ENCODE measurements around the gene ZBED1. TPM values are rescaled to one million over a fixed set of nuclear protein-coding genes. Genes with fewer than 3 reads are reported as not detected.

ZBED1 gene
- 9.0 to 15.0 TPM (median 13.8 TPM) in 3 replicates for polyA plus RNA-seq
- 11.4 TPM for polyA plus RNA-seq (2011; ENCODE audit: low read depth)
- 7.1 and 13.9 TPM in 2 replicates for polyA plus RNA-seq (2011; cell fraction: cytosol; rRNA removed)
- polyA plus RNA-seq (2011; cell fraction: nucleus; rRNA removed), result 10.7 and 13.7 TPM in 2 replicates
- 10.7 and 13.6 TPM in 2 replicates for polyA plus RNA-seq (2012; ENCODE audit: low replicate concordance)
- 10.3 to 16.3 TPM (median 12.5 TPM) in 3 replicates for polyA minus RNA-seq
- polyA minus RNA-seq (2011; cell fraction: cytosol; rRNA and poly(A)+ RNA removed), result 24.4 TPM
- polyA minus RNA-seq (2011; cell fraction: nucleus; rRNA and poly(A)+ RNA removed), result 12.7 and 18.6 TPM in 2 replicates

- no peak for FAIRE-seq
- peak within 1 kb of the TSS; percentile 68 for H3K27ac ChIP-seq (ENCODE audit: control insufficient read depth, insufficient read depth, low read length)
- no peak for TF ChIP-seq CTCF (optimal IDR thresholded peaks at IDR 0.05 in 1 of 3, IDR thresholded peaks at IDR 0.05 in 1 of 3, conservative IDR thresholded peaks at IDR 0.05 in 1 of 3; ENCODE audit: extremely low read depth in 1 of 3, insufficient read depth in 2 of 3, low read length in 3 of 3)
- TF ChIP-seq EZH2 (IDR thresholded peaks at IDR 0.05; ENCODE audit: low read length), result no peak
- H3K4me2 ChIP-seq (ENCODE audit: control insufficient read depth, extremely low read depth, insufficient read depth, low read depth, low read length), result peak within 1 kb of the TSS; percentile 74
- H3K9ac ChIP-seq (ENCODE audit: control insufficient read depth, extremely low read depth, insufficient read depth, low read length), result peak within 1 kb of the TSS; percentile 81
- H3K4me1 ChIP-seq (ENCODE audit: control insufficient read depth, extremely low read depth, insufficient read depth, low read length), result peaks cover 25% of the 10 kb centered on the region
- peak within 1 kb of the TSS; percentile 71 to 85 (median 71) for H3K4me3 ChIP-seq (ENCODE audit: control insufficient read depth in 2 of 3, extremely low read depth in 1 of 3, insufficient read depth in 2 of 3, low read depth in 1 of 3, low read length in 3 of 3)
- dilution Hi-C loops (cut with MboI; ENCODE audit: extremely low pct_ligation_motif_present, low sequenced_read_pairs), result no loop called here
- H4K20me1 ChIP-seq (ENCODE audit: control insufficient read depth, extremely low read depth, insufficient read depth, low read length), result no peaks in the 10 kb centered on the region
- H3K36me3 ChIP-seq (ENCODE audit: control insufficient read depth in 2 of 2, extremely low read depth in 1 of 2, insufficient read depth in 2 of 2, low read length in 2 of 2), result no peaks in the 10 kb centered on the region
- H3K27me3 ChIP-seq (ENCODE audit: control insufficient read depth, extremely low read depth, insufficient read depth, low read length), result no peaks in the 10 kb centered on the region
- H3K79me2 ChIP-seq (ENCODE audit: control insufficient read depth, insufficient read depth, low read length), result peaks cover 36% of the 10 kb centered on the region
- no peak for DNase-seq (ENCODE audit: low read depth, low spot score)
- no peaks in the 10 kb centered on the region for H3K9me1 ChIP-seq (ENCODE audit: control insufficient read depth, extremely low read depth, insufficient read depth, low read length)
- H2AFZ ChIP-seq (ENCODE audit: control insufficient read depth, low read length), result peak within 1 kb of the TSS; percentile 30
- no peaks in the 10 kb centered on the region for H3K9me3 ChIP-seq (ENCODE audit: control insufficient read depth, low read depth, low read length)
These were observed at the start of gene ZBED1, which contains the start of gene DHRSX for GRCh38 chrX:2500803-2501558. Gene ZBED1, minus strand, starts transcription at chrX:2500976. Its CDS starts 10,257 bp downstream, at chrX:2490719. Gene DHRSX, minus strand, starts transcription at chrX:2500976. Its CDS starts 51 bp downstream, at chrX:2500925.

DNA sequence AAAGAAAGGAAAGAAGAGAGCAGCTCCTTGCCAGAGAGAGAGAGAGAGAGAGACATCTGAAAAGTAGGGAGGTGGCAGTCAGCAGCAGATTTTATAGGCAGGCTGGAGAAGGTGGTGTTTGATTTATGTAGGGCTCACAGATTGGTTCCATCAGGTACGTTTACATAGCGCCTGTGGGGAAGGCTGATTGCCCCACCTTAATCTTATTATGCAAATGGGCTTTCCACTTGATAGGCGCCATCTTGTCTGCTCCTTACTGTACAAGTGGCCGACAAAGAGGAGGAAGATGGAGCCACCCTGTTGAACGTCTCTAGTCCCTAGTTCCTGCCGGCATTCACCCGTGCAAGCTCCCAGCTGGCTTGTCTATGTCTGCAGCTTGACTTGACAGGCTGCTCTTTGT is 49.1 kb upstream of the ZBED1 start:
- Histone ChIP-seq H3K4me1 (ENCODE audit: control insufficient read depth, extremely low read depth, insufficient read depth, low read length) (no peaks in the 10 kb centered on the region), H3K27me3 (ENCODE audit: control insufficient read depth, extremely low read depth, insufficient read depth, low read length) (no peaks in the 10 kb centered on the region), H3K4me2 (ENCODE audit: control insufficient read depth, extremely low read depth, insufficient read depth, low read depth, low read length) (no peak overlapping the region), H4K20me1 (ENCODE audit: control insufficient read depth, extremely low read depth, insufficient read depth, low read length) (no peaks in the 10 kb centered on the region), H3K27ac (ENCODE audit: control insufficient read depth, insufficient read depth, low read length) (no peak overlapping the region), H3K79me2 (ENCODE audit: control insufficient read depth, insufficient read depth, low read length) (no peaks in the 10 kb centered on the region), H3K9ac (ENCODE audit: control insufficient read depth, extremely low read depth, insufficient read depth, low read length) (no peak overlapping the region), H3K4me3 (ENCODE audit: control insufficient read depth in 2 of 3, extremely low read depth in 1 of 3, insufficient read depth in 2 of 3, low read depth in 1 of 3, low read length in 3 of 3) (no peak overlapping the region), H2AFZ (ENCODE audit: control insufficient read depth, low read length) (no peak overlapping the region), H3K9me1 (ENCODE audit: control insufficient read depth, extremely low read depth, insufficient read depth, low read length) (no peaks in the 10 kb centered on the region), H3K36me3 (ENCODE audit: control insufficient read depth in 2 of 2, extremely low read depth in 1 of 2, insufficient read depth in 2 of 2, low read length in 2 of 2) (no peaks in the 10 kb centered on the region), H3K9me3 (ENCODE audit: control insufficient read depth, low read depth, low read length) (no peaks in the 10 kb centered on the region)
- TF ChIP-seq CTCF (optimal IDR thresholded peaks at IDR 0.05 in 1 of 3, IDR thresholded peaks at IDR 0.05 in 1 of 3, conservative IDR thresholded peaks at IDR 0.05 in 1 of 3; ENCODE audit: extremely low read depth in 1 of 3, insufficient read depth in 2 of 3, low read length in 3 of 3) (no peak), EZH2 (IDR thresholded peaks at IDR 0.05; ENCODE audit: low read length) (no peak)
- DNase-seq (ENCODE audit: low read depth, low spot score) (no peak), FAIRE-seq (no peak)
- dilution Hi-C loops (cut with MboI; ENCODE audit: extremely low pct_ligation_motif_present, low sequenced_read_pairs), result no loop called here

All from keratinocyte (primary cell).